Calu3 (cell line): ENCODE data around the gene COPA. TPM values are rescaled to one million over a fixed set of nuclear protein-coding genes. Genes with fewer than 3 reads are reported as not detected.
"Not testable (repeated sequence)": the region's sequence is repeated elsewhere in the genome, so short reads cannot be mapped to it uniquely, and the experiment has no call there.

Experiments
- Bru-seq: library from RNA; stranded (reverse); fragments of 400-500 nt; gene quantifications from one replicate; lab custom pipeline; 2021; lab: Mats Ljungman, UMichigan
- BruChase-seq, 2 experiments: library from RNA; stranded (reverse); fragments of 400-500 nt; gene quantifications; one replicate each; lab custom pipeline; 2021; lab: Mats Ljungman, UMichigan
- BruUV-seq: library from RNA; stranded (reverse); fragments of 400-500 nt; replicated peaks from 2 replicates; lab custom pipeline; 2021; lab: Mats Ljungman, UMichigan
- CTCF ChIA-PET: fragments of 300-600 bp; sonication (Branson Sonifier 250); formaldehyde crosslinking; loops from one replicate; lab custom pipeline; 2022; ENCODE audit warnings: antibody characterized with exemption; lab: Charles Lee
- DNase-seq: peaks from one replicate; pipeline ENCODE4 v3.0.0; 2022
- H3K27ac Mint-ChIP-seq: one replicate; pipeline ENCODE4 v1.8.0; 2022; ENCODE audit warnings: mixed read lengths; ENCODE audit not compliant: unreplicated experiment
- H3K27me3 Mint-ChIP-seq: one replicate; pipeline ENCODE4 v1.8.0; 2022; ENCODE audit warnings: mixed read lengths; ENCODE audit not compliant: unreplicated experiment
- H3K36me3 Mint-ChIP-seq: one replicate; pipeline ENCODE4 v1.8.0; 2022; ENCODE audit warnings: mild to moderate bottlenecking, moderate library complexity, mixed read lengths; ENCODE audit not compliant: insufficient read depth, unreplicated experiment
- H3K4me1 Mint-ChIP-seq: one replicate; pipeline ENCODE4 v1.8.0; 2022; ENCODE audit warnings: mild to moderate bottlenecking, low read depth, mixed read lengths; ENCODE audit not compliant: unreplicated experiment
- H3K4me3 Mint-ChIP-seq: one replicate; pipeline ENCODE4 v1.8.0; 2022; ENCODE audit warnings: mild to moderate bottlenecking, low read depth, moderate library complexity, mixed read lengths; ENCODE audit not compliant: unreplicated experiment
- H3K9me3 Mint-ChIP-seq: one replicate; pipeline ENCODE4 v1.8.0; 2022; ENCODE audit warnings: low read depth, mixed read lengths; ENCODE audit not compliant: unreplicated experiment
- intact Hi-C: fragments of 100-400 bp; cut with micrococcal nuclease; formaldehyde crosslinking; loops from one replicate; pipeline ENCODE4 v1.10.0; 2022; ENCODE audit not compliant: unreplicated experiment
- long read RNA-seq: library from polyadenylated mRNA; stranded (forward); transcript quantifications from one replicate; pipeline ENCODE4 v2.0.0, GENCODE V29; 2022
- total RNA-seq: library from RNA; stranded (reverse); gene quantifications from 2 replicates; pipeline ENCODE4 v1.2.3, GENCODE V29; 2022
- TF ChIP-seq, protein P1 (sequence below): fragments of 200-600 bp; IDR thresholded peaks from one replicate; pipeline ENCODE4 v1.8.0; 2022; ENCODE audit warnings: antibody characterized with exemption; ENCODE audit not compliant: unreplicated experiment

The COPA gene
- total RNA-seq (195 and 208 TPM in 2 replicates), Bru-seq, nascent RNA (percentile 94 among the genes with signal in this experiment), BruChase-seq, experiment 1, labeled RNA remaining after a 6-hour chase (percentile 94 among the genes with signal in this experiment), BruChase-seq, experiment 2, labeled RNA remaining after a 2-hour chase (percentile 93 among the genes with signal in this experiment)
- long read RNA-seq, full-length matches to known transcripts: 108 of 168 reads
- long read RNA-seq, partial matches to known transcripts: 52 of 168 reads
- long read RNA-seq, other reads (novel, unspliced or antisense): 8 of 168 reads

DNA sequence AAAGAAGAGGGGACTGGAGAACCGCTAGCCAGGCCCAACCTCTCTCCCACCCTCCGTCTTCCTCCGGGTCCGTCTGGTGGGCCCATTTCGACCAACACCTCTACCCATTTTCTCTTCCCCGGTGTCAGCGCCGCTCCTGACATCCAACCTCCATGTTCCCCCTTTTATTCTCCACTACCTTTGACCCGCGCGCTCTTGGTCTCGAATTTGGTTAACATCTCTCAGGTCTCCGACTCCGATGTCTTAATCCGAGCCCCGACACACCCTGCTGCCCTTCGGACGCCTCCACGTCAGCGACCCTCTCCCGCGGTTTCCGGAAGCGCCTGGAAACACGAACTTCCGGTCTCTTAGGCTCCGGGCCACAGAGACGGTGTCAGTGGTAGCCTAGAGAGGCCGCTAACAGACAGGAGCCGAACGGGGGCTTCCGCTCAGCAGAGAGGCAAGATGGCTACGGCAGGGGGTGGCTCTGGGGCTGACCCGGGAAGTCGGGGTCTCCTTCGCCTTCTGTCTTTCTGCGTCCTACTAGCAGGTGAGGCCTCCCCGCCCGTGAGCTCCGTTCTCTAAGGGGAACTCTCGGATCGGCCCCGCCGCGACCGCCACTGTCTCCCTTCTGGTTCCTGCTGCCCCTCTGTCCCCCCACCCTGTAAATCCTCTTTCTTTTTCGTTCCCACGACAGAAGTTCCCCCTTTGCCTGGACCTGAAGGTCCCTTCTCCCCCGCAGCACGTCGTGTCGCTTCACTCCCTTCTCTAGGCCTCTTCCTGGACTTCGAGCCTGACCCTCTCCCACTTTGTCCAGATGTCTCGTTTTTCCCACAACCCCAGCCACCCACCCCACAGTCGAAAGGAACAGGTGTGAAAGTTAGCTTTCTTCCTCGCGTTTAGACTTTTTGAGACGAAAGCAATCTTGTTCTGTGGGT lies at the start of gene COPA, which contains the start of gene NCSTN:
Gene COPA (minus strand): TSS at position 298 of the 917 bp plus-strand sequence. CDS start 80 bp downstream, at position 218.
Gene NCSTN (plus strand): TSS at position 431 of the 917 bp plus-strand sequence. CDS start 14 bp downstream, at position 445.
- H3K27me3 Mint-ChIP-seq: no peaks in the 10 kb centered on the region
- TF ChIP-seq, protein P1, sequence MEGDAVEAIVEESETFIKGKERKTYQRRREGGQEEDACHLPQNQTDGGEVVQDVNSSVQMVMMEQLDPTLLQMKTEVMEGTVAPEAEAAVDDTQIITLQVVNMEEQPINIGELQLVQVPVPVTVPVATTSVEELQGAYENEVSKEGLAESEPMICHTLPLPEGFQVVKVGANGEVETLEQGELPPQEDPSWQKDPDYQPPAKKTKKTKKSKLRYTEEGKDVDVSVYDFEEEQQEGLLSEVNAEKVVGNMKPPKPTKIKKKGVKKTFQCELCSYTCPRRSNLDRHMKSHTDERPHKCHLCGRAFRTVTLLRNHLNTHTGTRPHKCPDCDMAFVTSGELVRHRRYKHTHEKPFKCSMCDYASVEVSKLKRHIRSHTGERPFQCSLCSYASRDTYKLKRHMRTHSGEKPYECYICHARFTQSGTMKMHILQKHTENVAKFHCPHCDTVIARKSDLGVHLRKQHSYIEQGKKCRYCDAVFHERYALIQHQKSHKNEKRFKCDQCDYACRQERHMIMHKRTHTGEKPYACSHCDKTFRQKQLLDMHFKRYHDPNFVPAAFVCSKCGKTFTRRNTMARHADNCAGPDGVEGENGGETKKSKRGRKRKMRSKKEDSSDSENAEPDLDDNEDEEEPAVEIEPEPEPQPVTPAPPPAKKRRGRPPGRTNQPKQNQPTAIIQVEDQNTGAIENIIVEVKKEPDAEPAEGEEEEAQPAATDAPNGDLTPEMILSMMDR: no peak
- H3K36me3 Mint-ChIP-seq: peaks cover 56% of the 10 kb centered on the region
- H3K4me3 Mint-ChIP-seq: peak within 1 kb of the TSS; percentile 87
- H3K4me1 Mint-ChIP-seq: peaks cover 15% of the 10 kb centered on the region
- peak; percentile 94 for DNase-seq
- intact Hi-C loops: no loop called here
- H3K9me3 Mint-ChIP-seq: no peaks in the 10 kb centered on the region
- no TSS peak for BruUV-seq
- H3K27ac Mint-ChIP-seq: peak within 1 kb of the TSS; percentile 96
- CTCF ChIA-PET: interaction anchor here (0.6 to 0.7 kb wide), 2 partner anchors 226 to 231 kb away, joined by 4 to 8 read pairs; no protein-coding TSS in a partner anchor

DNA sequence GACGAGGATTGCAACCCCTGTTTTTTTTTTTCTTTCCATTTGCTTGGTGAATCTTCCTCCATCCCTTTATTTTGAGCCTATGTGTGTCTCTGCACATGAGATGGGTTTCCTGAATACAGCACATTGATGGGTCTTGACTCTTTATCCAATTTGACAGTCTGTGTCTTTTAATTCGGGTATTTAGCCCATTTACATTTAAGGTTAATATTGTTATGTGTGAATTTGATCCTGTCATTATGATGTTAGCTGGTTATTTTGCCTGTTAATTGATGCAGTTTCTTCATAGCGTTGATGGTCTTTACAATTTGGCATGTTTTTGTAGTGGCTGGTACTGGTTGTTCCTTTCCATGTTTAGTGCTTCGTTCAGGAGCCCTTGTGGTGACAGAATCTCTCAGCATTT lies 45.4 kb upstream of the COPA start:
- H3K27ac Mint-ChIP-seq, DNase-seq, intact Hi-C loops, H3K4me1 Mint-ChIP-seq, BruUV-seq, H3K9me3 Mint-ChIP-seq, H3K36me3 Mint-ChIP-seq, H3K4me3 Mint-ChIP-seq: not testable (repeated sequence)
- H3K27me3 Mint-ChIP-seq: peaks cover 60% of the 10 kb centered on the region
- CTCF ChIA-PET: interaction anchor here (0.6 to 0.7 kb wide), 2 partner anchors 243 to 328 kb away, joined by 3 to 6 read pairs; no protein-coding TSS in a partner anchor

DNA sequence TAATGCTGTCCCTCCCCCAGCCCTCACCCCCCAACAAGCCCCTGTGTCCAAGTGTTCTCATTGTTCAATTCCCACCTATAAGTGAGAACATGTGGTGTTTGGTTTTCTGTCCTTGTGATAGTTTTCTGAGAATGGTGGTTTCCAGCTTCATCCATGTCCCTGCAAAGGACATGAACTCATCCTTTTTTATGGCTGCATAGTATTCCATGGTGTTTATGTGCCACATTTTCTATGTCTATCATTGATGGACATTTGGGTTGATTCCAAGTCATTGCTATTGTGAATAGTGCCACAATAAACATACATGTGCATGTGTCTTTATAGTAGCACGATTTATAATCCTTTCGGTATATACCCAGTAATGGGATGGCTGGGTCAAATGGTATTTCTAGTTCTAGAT lies 41.8 kb upstream of the COPA start:
- intact Hi-C loops, CTCF ChIA-PET, H3K9me3 Mint-ChIP-seq, DNase-seq, H3K4me3 Mint-ChIP-seq, H3K4me1 Mint-ChIP-seq, H3K27ac Mint-ChIP-seq, H3K36me3 Mint-ChIP-seq, BruUV-seq: not testable (repeated sequence)
- H3K27me3 Mint-ChIP-seq: peaks cover 49% of the 10 kb centered on the region

DNA sequence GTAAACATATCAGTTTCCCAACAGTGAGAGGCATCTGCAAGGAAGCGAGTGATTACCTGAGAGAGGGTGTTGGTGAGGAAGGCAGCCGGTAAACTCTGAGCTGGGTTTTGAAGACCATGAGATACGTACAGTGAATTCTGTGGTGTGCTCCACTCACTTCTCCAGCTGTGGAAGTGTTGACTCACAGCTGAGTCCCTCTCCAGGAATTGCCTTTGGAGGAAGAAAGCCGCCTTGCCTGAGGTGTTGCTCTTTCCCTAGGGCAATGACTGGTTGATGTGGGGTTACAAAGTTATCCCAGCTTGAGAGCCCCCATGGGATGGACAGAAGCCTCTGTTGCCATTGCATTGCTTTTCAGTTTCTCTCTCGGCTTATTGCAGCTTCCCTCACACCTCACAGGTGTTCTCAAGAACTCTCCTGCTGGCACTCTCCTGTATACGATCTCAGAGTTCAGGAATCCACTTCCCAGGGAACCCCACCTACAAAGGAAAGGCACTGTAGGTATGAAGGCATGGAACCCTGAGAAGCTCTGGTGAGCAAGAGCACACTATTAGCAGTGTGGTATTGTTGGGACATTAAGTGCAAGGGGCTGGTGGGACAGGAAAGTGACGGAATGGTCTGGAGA lies 34.6 kb upstream of the COPA start:
- Mint-ChIP-seq H3K9me3 (no peaks in the 10 kb centered on the region), H3K4me3 (no peak overlapping the region), H3K4me1 (peaks cover 17% of the 10 kb centered on the region), H3K36me3 (peaks cover 8% of the 10 kb centered on the region), H3K27me3 (peaks cover 24% of the 10 kb centered on the region), H3K27ac (no peak overlapping the region)
- BruUV-seq: no TSS peak
- DNase-seq: no peak
- TF ChIP-seq, protein P1: no peak
- CTCF ChIA-PET: interaction anchor here (1.5 to 2.7 kb wide), 3 partner anchors 23 to 126 kb away, joined by 4 to 17 read pairs (median 8); no protein-coding TSS in a partner anchor
- intact Hi-C loops: loop anchor here (2.0 to 10.0 kb wide), 4 partner anchors 39 to 433 kb away; partner anchors contain the start of gene IGSF9
